Measurements from ENCODE around the gene MCFD2. TPM values are rescaled to one million over a fixed set of nuclear protein-coding genes. Genes with fewer than 3 reads are reported as not detected.

The MCFD2 gene
- total RNA-seq, 1 experiment from 2014 or later = 84.9 TPM

GRCh38 chr2:46859482-46859881 lies 56.1 kb downstream of the MCFD2 start:
- BruUV-seq (replicated peaks) = no TSS peak

GRCh38 chr2:46858702-46859090 lies 56.9 kb downstream of the MCFD2 start:
- H3K9me3 ChIP-seq (ENCODE audit: control insufficient read depth, insufficient read depth, low read depth, low read length) = no peaks in the 10 kb centered on the region
- DNase-seq (ENCODE audit: low read depth, low spot score) (no peak), ATAC-seq (no peak)
- no TSS peak for BruUV-seq (replicated peaks)
- H3K4me1 ChIP-seq (ENCODE audit: control insufficient read depth, insufficient read depth, low read length) = peaks cover 5% of the 10 kb centered on the region; the same call in 1 of the 2 replicates
- intact Hi-C loops (cut with micrococcal nuclease; ENCODE audit: unreplicated experiment) = no loop called here
- in situ Hi-C loops (cut with HindIII; ENCODE audit: low pct_unique_long_range_greater_than_20kb, low sequenced_read_pairs) = no loop called here
- H3K27me3 ChIP-seq (ENCODE audit: control insufficient read depth, insufficient read depth, low read length) = no peaks in the 10 kb centered on the region
- CTCF ChIA-PET = no interaction called here
- POLR2A ChIA-PET = interaction anchor here (0.6 kb wide), 1 partner anchor 685 kb away, joined by 3 read pairs; no protein-coding TSS in a partner anchor
- no peak overlapping the region for H3K27ac ChIP-seq (ENCODE audit: low read length)
- TF ChIP-seq CTCF (IDR thresholded peaks at IDR 0.05) (no peak), REST (IDR thresholded peaks at IDR 0.05; ENCODE audit: insufficient read depth in 1 of 2, low read depth in 2 of 2, low read length in 1 of 2) (no peak), SIN3A (IDR thresholded peaks at IDR 0.05; ENCODE audit: borderline replicate concordance, insufficient read depth, low read depth, low read length) (no peak), POLR2AphosphoS5 (IDR thresholded peaks at IDR 0.05; ENCODE audit: low read depth, low read length) (no peak), TCF7L2 (IDR thresholded peaks at IDR 0.05; ENCODE audit: low read depth, low read length) (no peak)
- no peak overlapping the region for H3K4me3 ChIP-seq (ENCODE audit: low read depth in 2 of 2, low read length in 2 of 2)
- H3K36me3 ChIP-seq (ENCODE audit: control insufficient read depth, insufficient read depth, low read length) = no peaks in the 10 kb centered on the region

More at GRCh38 chr2:46859482-46859881, 56.1 kb downstream of the MCFD2 start:
- Histone ChIP-seq H3K36me3 (ENCODE audit: control insufficient read depth, insufficient read depth, low read length) (no peaks in the 10 kb centered on the region), H3K27me3 (ENCODE audit: control insufficient read depth, insufficient read depth, low read length) (no peaks in the 10 kb centered on the region), H3K4me3 (ENCODE audit: low read depth in 2 of 2, low read length in 2 of 2) (no peak overlapping the region), H3K4me1 (ENCODE audit: control insufficient read depth, insufficient read depth, low read length) (peaks cover 5% of the 10 kb centered on the region; the same call in 1 of the 2 replicates), H3K27ac (ENCODE audit: low read length) (no peak overlapping the region), H3K9me3 (ENCODE audit: control insufficient read depth, insufficient read depth, low read depth, low read length) (peaks cover 1% of the 10 kb centered on the region; the same call in 1 of the 2 replicates)
- ChIA-PET CTCF (no interaction called here), POLR2A (no interaction called here)
- DNase-seq (ENCODE audit: low read depth, low spot score) = no peak
- TF ChIP-seq REST (IDR thresholded peaks at IDR 0.05; ENCODE audit: insufficient read depth in 1 of 2, low read depth in 2 of 2, low read length in 1 of 2) = no peak
- no peak for TF ChIP-seq CTCF (IDR thresholded peaks at IDR 0.05)
- no peak for TF ChIP-seq TCF7L2 (IDR thresholded peaks at IDR 0.05; ENCODE audit: low read depth, low read length)
- TF ChIP-seq POLR2AphosphoS5 (IDR thresholded peaks at IDR 0.05; ENCODE audit: low read depth, low read length) = no peak
- no peak for TF ChIP-seq SIN3A (IDR thresholded peaks at IDR 0.05; ENCODE audit: borderline replicate concordance, insufficient read depth, low read depth, low read length)
- ATAC-seq = no peak
- intact Hi-C loops (cut with micrococcal nuclease; ENCODE audit: unreplicated experiment) (no loop called here), in situ Hi-C loops (cut with HindIII; ENCODE audit: low pct_unique_long_range_greater_than_20kb, low sequenced_read_pairs) (no loop called here)
